Upper lobe of right lung (tissue), 1 donor: ENCODE data around the gene EVA1A. TPM values are rescaled to one million over a fixed set of nuclear protein-coding genes. Genes with fewer than 3 reads are reported as not detected.

ENCODE experiments used
- ATAC-seq: fragments of 200-7000 bp; cut with Tn5 transposase; one replicate; pipeline ENCODE4 v1.9.1; 2020; ENCODE audit warnings: mild to moderate bottlenecking, moderate library complexity
- DNase-seq: peaks from one replicate; pipeline ENCODE4 v3.0.0-alpha.2; 2020
- H3K27ac ChIP-seq: fragments of 200-600 bp; one replicate; pipeline ENCODE4 v1.8.0; 2022
- H3K27me3 ChIP-seq: fragments of 200-600 bp; one replicate; pipeline ENCODE4 v1.8.0; 2022; ENCODE audit warnings: mild to moderate bottlenecking
- H3K36me3 ChIP-seq: fragments of 200-600 bp; one replicate; pipeline ENCODE4 v1.8.0; 2022
- H3K4me1 ChIP-seq: fragments of 200-600 bp; one replicate; pipeline ENCODE4 v1.8.0; 2022
- H3K4me3 ChIP-seq: fragments of 200-600 bp; one replicate; pipeline ENCODE4 v1.8.0; 2022; ENCODE audit warnings: mild to moderate bottlenecking
- H3K9me3 ChIP-seq: fragments of 200-600 bp; one replicate; pipeline ENCODE4 v1.8.0; 2022
- intact Hi-C: fragments of 100-400 bp; cut with DNase I; formaldehyde crosslinking; loops from one replicate; pipeline ENCODE4 v1.11.0; 2022
- total RNA-seq: library from RNA; stranded (reverse); fragmentation: NEBNext Ultra II Directional; extraction: Animal tissue kit (Norgen Biotek cat#: 25700); gene quantifications from one replicate; pipeline ENCODE4 v1.2.1, GENCODE V29; 2021
- TF ChIP-seq, protein P1 (sequence below): fragments of 200-600 bp; IDR thresholded peaks from one replicate; pipeline ENCODE4 v1.8.0; 2022; ENCODE audit warnings: antibody characterized with exemption
- donor health status: DM: no; HTN: yes; CAD: no; lungs with severe emphysema.

Gene EVA1A
- total RNA-seq, 1 donor from 2014 or later = 41.9 TPM

- no peaks in the 10 kb centered on the region for H3K36me3 ChIP-seq
- peak overlapping the region; percentile 63 for H3K27ac ChIP-seq
- H3K4me3 ChIP-seq = no peak overlapping the region
- DNase-seq (no peak), ATAC-seq (no peak)
- H3K4me1 ChIP-seq = peaks cover 10% of the 10 kb centered on the region
- no peaks in the 10 kb centered on the region for H3K27me3 ChIP-seq
- TF ChIP-seq, protein P1, sequence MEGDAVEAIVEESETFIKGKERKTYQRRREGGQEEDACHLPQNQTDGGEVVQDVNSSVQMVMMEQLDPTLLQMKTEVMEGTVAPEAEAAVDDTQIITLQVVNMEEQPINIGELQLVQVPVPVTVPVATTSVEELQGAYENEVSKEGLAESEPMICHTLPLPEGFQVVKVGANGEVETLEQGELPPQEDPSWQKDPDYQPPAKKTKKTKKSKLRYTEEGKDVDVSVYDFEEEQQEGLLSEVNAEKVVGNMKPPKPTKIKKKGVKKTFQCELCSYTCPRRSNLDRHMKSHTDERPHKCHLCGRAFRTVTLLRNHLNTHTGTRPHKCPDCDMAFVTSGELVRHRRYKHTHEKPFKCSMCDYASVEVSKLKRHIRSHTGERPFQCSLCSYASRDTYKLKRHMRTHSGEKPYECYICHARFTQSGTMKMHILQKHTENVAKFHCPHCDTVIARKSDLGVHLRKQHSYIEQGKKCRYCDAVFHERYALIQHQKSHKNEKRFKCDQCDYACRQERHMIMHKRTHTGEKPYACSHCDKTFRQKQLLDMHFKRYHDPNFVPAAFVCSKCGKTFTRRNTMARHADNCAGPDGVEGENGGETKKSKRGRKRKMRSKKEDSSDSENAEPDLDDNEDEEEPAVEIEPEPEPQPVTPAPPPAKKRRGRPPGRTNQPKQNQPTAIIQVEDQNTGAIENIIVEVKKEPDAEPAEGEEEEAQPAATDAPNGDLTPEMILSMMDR = no peak
- H3K9me3 ChIP-seq = no peaks in the 10 kb centered on the region
- intact Hi-C loops = no loop called here
Measured at GRCh38 chr2:75570024-75570947, 9.5 kb upstream of the EVA1A start.

DNA sequence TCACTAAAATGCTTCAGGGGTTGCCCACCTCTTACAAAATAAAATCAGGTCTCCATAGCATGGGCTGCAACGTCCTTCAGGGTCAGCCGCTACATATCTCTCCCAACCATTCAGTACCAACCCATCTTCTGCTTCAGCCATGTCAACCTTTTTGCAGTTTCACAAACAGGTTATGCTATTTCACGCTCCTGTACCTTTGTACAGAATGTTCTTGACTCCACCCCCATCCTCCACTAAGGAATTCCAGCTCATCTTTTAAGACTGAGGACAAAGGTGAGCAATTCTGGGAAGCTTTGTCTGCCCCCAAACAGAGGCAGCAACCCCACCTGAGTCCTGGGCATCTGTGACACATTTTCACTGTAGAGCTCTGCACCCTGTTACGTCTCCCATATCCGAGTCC lies 8.8 kb upstream of the EVA1A start:
- intact Hi-C loops = no loop called here
- TF ChIP-seq, protein P1 = no peak
- peaks cover 10% of the 10 kb centered on the region for H3K4me1 ChIP-seq
- no peaks in the 10 kb centered on the region for H3K9me3 ChIP-seq
- DNase-seq = no peak
- no peak overlapping the region for H3K4me3 ChIP-seq
- ATAC-seq = no peak
- no peaks in the 10 kb centered on the region for H3K36me3 ChIP-seq
- H3K27me3 ChIP-seq = no peaks in the 10 kb centered on the region
- no peak overlapping the region for H3K27ac ChIP-seq

GRCh38 chr2:75568174-75568573 lies 7.4 kb upstream of the EVA1A start:
- no peak for DNase-seq

GRCh38 chr2:75565472-75566462 lies 5.0 kb upstream of the EVA1A start:
- TF ChIP-seq, protein P1 = no peak
- Histone ChIP-seq H3K27me3 (no peaks in the 10 kb centered on the region), H3K4me3 (no peak overlapping the region), H3K4me1 (peaks cover 13% of the 10 kb centered on the region), H3K36me3 (no peaks in the 10 kb centered on the region), H3K9me3 (no peaks in the 10 kb centered on the region), H3K27ac (no peak overlapping the region)
- DNase-seq (no peak), ATAC-seq (no peak)
- intact Hi-C loops = no loop called here

More at GRCh38 chr2:75568174-75568573, 7.4 kb upstream of the EVA1A start:
- intact Hi-C loops = no loop called here
- TF ChIP-seq, protein P1 = no peak
- Histone ChIP-seq H3K27me3 (no peaks in the 10 kb centered on the region), H3K9me3 (no peaks in the 10 kb centered on the region), H3K4me3 (no peak overlapping the region), H3K4me1 (peaks cover 10% of the 10 kb centered on the region), H3K36me3 (no peaks in the 10 kb centered on the region), H3K27ac (no peak overlapping the region)
- no peak for ATAC-seq

GRCh38 chr2:75564713-75565359 lies 4.1 kb upstream of the EVA1A start:
- H3K4me3 ChIP-seq = no peak overlapping the region
- no peak for ATAC-seq

More at GRCh38 chr2:75564713-75565359, 4.1 kb upstream of the EVA1A start:
- no peak overlapping the region for H3K27ac ChIP-seq
- H3K27me3 ChIP-seq = peaks cover 5% of the 10 kb centered on the region
- no peaks in the 10 kb centered on the region for H3K36me3 ChIP-seq
- H3K4me1 ChIP-seq = peaks cover 8% of the 10 kb centered on the region
- no peaks in the 10 kb centered on the region for H3K9me3 ChIP-seq
- intact Hi-C loops = no loop called here
- DNase-seq = no peak
- TF ChIP-seq, protein P1 = no peak
